ENCODE measurements around the gene COX6A2.

Gene COX6A2

GRCh38 chr16:31458073-31458843 is 30.1 kb upstream of the COX6A2 start:
- peak; percentile 19 for TF ChIP-seq CTCF (conservative IDR thresholded peaks at IDR 0.05; ENCODE audit: control insufficient read depth, insufficient read depth, low read depth, low read length)
- DNase-seq (ENCODE audit: low read depth) = peak; percentile 49
- peak overlapping the region; percentile 57 for H3K4me3 ChIP-seq (ENCODE audit: control insufficient read depth, low read depth, low read length)

- no peak overlapping the region for H3K4me3 ChIP-seq (ENCODE audit: control insufficient read depth, low read depth, low read length)
- no peak for TF ChIP-seq CTCF (conservative IDR thresholded peaks at IDR 0.05; ENCODE audit: control insufficient read depth, insufficient read depth, low read depth, low read length)
- no peak for DNase-seq (ENCODE audit: low read depth)
Observed at GRCh38 chr16:31456988-31457360, 28.8 kb upstream of the COX6A2 start.

- peak; percentile 27 for TF ChIP-seq CTCF (conservative IDR thresholded peaks at IDR 0.05; ENCODE audit: control insufficient read depth, insufficient read depth, low read depth, low read length)
- DNase-seq (ENCODE audit: low read depth) = peak; percentile 36
- H3K4me3 ChIP-seq (ENCODE audit: control insufficient read depth, low read depth, low read length) = no peak overlapping the region
Observed at GRCh38 chr16:31455601-31456314, 27.6 kb upstream of the COX6A2 start.

- H3K4me3 ChIP-seq (ENCODE audit: control insufficient read depth, low read depth, low read length) = no peak overlapping the region
- TF ChIP-seq CTCF (conservative IDR thresholded peaks at IDR 0.05; ENCODE audit: control insufficient read depth, insufficient read depth, low read depth, low read length) = no peak
- DNase-seq (ENCODE audit: low read depth) = peak; percentile 60
Observed at GRCh38 chr16:31453255-31454204, 25.4 kb upstream of the COX6A2 start.

- no peak for TF ChIP-seq CTCF (conservative IDR thresholded peaks at IDR 0.05; ENCODE audit: control insufficient read depth, insufficient read depth, low read depth, low read length)
- peak; percentile 95 for DNase-seq (ENCODE audit: low read depth)
- no peak overlapping the region for H3K4me3 ChIP-seq (ENCODE audit: control insufficient read depth, low read depth, low read length)
Observed at GRCh38 chr16:31452631-31453106, 24.5 kb upstream of the COX6A2 start.

GRCh38 chr16:31451681-31452351 is 23.7 kb upstream of the COX6A2 start:
- TF ChIP-seq CTCF (conservative IDR thresholded peaks at IDR 0.05; ENCODE audit: control insufficient read depth, insufficient read depth, low read depth, low read length) = peak; percentile 73
- no peak overlapping the region for H3K4me3 ChIP-seq (ENCODE audit: control insufficient read depth, low read depth, low read length)
- peak; percentile 74 for DNase-seq (ENCODE audit: low read depth)
